HFFc6 (cell line): Measurements from ENCODE around the gene AHCYL1. TPM values are rescaled to one million over a fixed set of nuclear protein-coding genes. Genes with fewer than 3 reads are reported as not detected.

Experiments
- DNase-seq: peaks from one replicate; pipeline ENCODE4 v3.0.0-alpha.2; 2018
- H3K27ac Mint-ChIP-seq: 2 replicates; pipeline ENCODE4 v1.8.0; 2020; ENCODE audit warnings: mild to moderate bottlenecking, mixed read lengths
- H3K27me3 Mint-ChIP-seq: 2 replicates; pipeline ENCODE4 v1.8.0; 2021; ENCODE audit warnings: mild to moderate bottlenecking, moderate library complexity, mixed read lengths; ENCODE audit not compliant: insufficient read depth
- H3K36me3 Mint-ChIP-seq: 2 replicates; pipeline ENCODE4 v1.8.0; 2021; ENCODE audit warnings: low read depth, mixed read lengths
- H3K4me1 Mint-ChIP-seq: 2 replicates; pipeline ENCODE4 v1.8.0; 2020; ENCODE audit warnings: low read depth, mixed read lengths
- H3K4me3 Mint-ChIP-seq: 2 replicates; pipeline ENCODE4 v1.8.0; 2020; ENCODE audit warnings: mild to moderate bottlenecking, moderate library complexity, mixed read lengths
- H3K9me3 Mint-ChIP-seq: 2 replicates; pipeline ENCODE4 v1.8.0; 2020; ENCODE audit warnings: mild to moderate bottlenecking, mixed read lengths
- CTCF ChIP-seq: fragments of 200-600 bp; sonication (generic); IDR thresholded peaks from 2 replicates; pipeline ENCODE4 v1.5.0; 2021; ENCODE audit warnings: antibody characterized with exemption, mild to moderate bottlenecking
- total RNA-seq, 6 experiments: library from RNA; stranded (reverse); fragmentation: NEBNext Ultra II Directional; extraction: Animal tissue kit (Norgen Biotek cat#: 25700); gene quantifications; 2 replicates in 1 of 6; 3 replicates in 5 of 6; pipeline ENCODE4 v1.2.3, GENCODE V29; 2021

Gene AHCYL1
- total RNA-seq, 6 experiments from 2014 or later: 73.4 to 87.1 (median 74.7) TPM

- DNase-seq: no peak
- Mint-ChIP-seq H3K27ac (peak overlapping the region; percentile 99), H3K27me3 (peaks cover 3% of the 10 kb centered on the region; the same call in 1 of the 2 replicates), H3K4me1 (peaks cover 73% of the 10 kb centered on the region), H3K36me3 (peaks cover 19% of the 10 kb centered on the region), H3K9me3 (no peaks in the 10 kb centered on the region), H3K4me3 (peak overlapping the region; percentile 100)
- no peak for TF ChIP-seq CTCF
Observed at GRCh38 chr1:109985247-109986053, 885 bp downstream of the AHCYL1 start.

GRCh38 chr1:109986054-109986444 is 1.5 kb downstream of the AHCYL1 start:
- Mint-ChIP-seq H3K27ac (peak overlapping the region; percentile 99), H3K27me3 (peaks cover 3% of the 10 kb centered on the region; the same call in 1 of the 2 replicates), H3K9me3 (no peaks in the 10 kb centered on the region), H3K4me1 (peaks cover 71% of the 10 kb centered on the region), H3K36me3 (peaks cover 22% of the 10 kb centered on the region), H3K4me3 (peak overlapping the region; percentile 100)
- DNase-seq: no peak
- TF ChIP-seq CTCF: no peak

- Mint-ChIP-seq H3K27me3 (no peaks in the 10 kb centered on the region), H3K4me3 (no peak overlapping the region), H3K4me1 (peaks cover 85% of the 10 kb centered on the region), H3K36me3 (peaks cover 29% of the 10 kb centered on the region), H3K27ac (no peak overlapping the region), H3K9me3 (no peaks in the 10 kb centered on the region)
- DNase-seq: no peak
- no peak for TF ChIP-seq CTCF
Observed at GRCh38 chr1:109988349-109988914, 3.9 kb downstream of the AHCYL1 start.

- Mint-ChIP-seq H3K4me1 (peaks cover 86% of the 10 kb centered on the region), H3K36me3 (peaks cover 29% of the 10 kb centered on the region), H3K27ac (no peak overlapping the region; the same call in 1 of the 2 replicates), H3K27me3 (no peaks in the 10 kb centered on the region), H3K4me3 (peak overlapping the region; percentile 22; the same call in 1 of the 2 replicates), H3K9me3 (no peaks in the 10 kb centered on the region)
- DNase-seq: no peak
- no peak for TF ChIP-seq CTCF
Observed at GRCh38 chr1:109989506-109990301, 5.1 kb downstream of the AHCYL1 start.

- Mint-ChIP-seq H3K4me1 (peaks cover 92% of the 10 kb centered on the region), H3K27ac (no peak overlapping the region; the same call in 1 of the 2 replicates)
Observed at GRCh38 chr1:109990302-109990653, 5.7 kb downstream of the AHCYL1 start.

More at GRCh38 chr1:109990302-109990653, 5.7 kb downstream of the AHCYL1 start:
- peak overlapping the region; percentile 22; the same call in 1 of the 2 replicates for H3K4me3 Mint-ChIP-seq
- DNase-seq: no peak
- no peaks in the 10 kb centered on the region for H3K27me3 Mint-ChIP-seq
- peaks cover 28% of the 10 kb centered on the region for H3K36me3 Mint-ChIP-seq
- TF ChIP-seq CTCF: no peak
- no peaks in the 10 kb centered on the region for H3K9me3 Mint-ChIP-seq
